ENCODE data around the gene MAST4.
A peak's percentile ranks its signal among the peaks of the same experiment; 100 is the strongest.

The MAST4 gene

GRCh38 chr5:66646570-66646969, 50.4 kb downstream of the MAST4 start:
- Histone ChIP-seq H3K27ac (ENCODE audit: low read length, poor library complexity, severe bottlenecking) (no peak overlapping the region), H3K4ac (ENCODE audit: low read depth in 1 of 2, low read length in 2 of 2) (no peak overlapping the region), H4K8ac (ENCODE audit: low read length) (no peak overlapping the region), H3K4me3 (ENCODE audit: insufficient read depth in 1 of 2, low read depth in 1 of 2, low read length in 2 of 2) (no peak overlapping the region), H2BK12ac (ENCODE audit: low read length in 2 of 2) (no peak overlapping the region), H3K18ac (ENCODE audit: low read depth in 1 of 2, low read length in 2 of 2) (no peak overlapping the region), H2BK5ac (ENCODE audit: low read depth, low read length, poor library complexity, severe bottlenecking) (no peak overlapping the region), H3K27me3 (ENCODE audit: control insufficient read depth in 1 of 2, insufficient read depth in 1 of 2, low read length in 2 of 2) (no peaks in the 10 kb centered on the region), H3K4me1 (ENCODE audit: control insufficient read depth, insufficient read depth, low read depth, low read length) (no peaks in the 10 kb centered on the region), H3K79me1 (replicated peaks; ENCODE audit: low read length, poor library complexity, severe bottlenecking) (no peaks in the 10 kb centered on the region), H2AK5ac (ENCODE audit: low read length, severe bottlenecking) (no peak overlapping the region), H4K91ac (ENCODE audit: low read length) (no peak overlapping the region), H3K23ac (ENCODE audit: low read length in 2 of 2) (no peak overlapping the region), H3K14ac (ENCODE audit: low read length in 2 of 2) (no peak overlapping the region), H2AFZ (ENCODE audit: low read depth, low read length) (no peak overlapping the region), H2BK15ac (ENCODE audit: low read depth, poor library complexity, severe bottlenecking) (no peak overlapping the region), H2BK120ac (ENCODE audit: low read depth, low read length) (no peak overlapping the region), H3K4me2 (ENCODE audit: low read length, poor library complexity, severe bottlenecking) (no peak overlapping the region), H3K9ac (ENCODE audit: low read length) (no peak overlapping the region), H3K9me3 (ENCODE audit: control insufficient read depth, low read length) (peaks cover 1% of the 10 kb centered on the region), H3K36me3 (ENCODE audit: control insufficient read depth in 1 of 2, insufficient read depth in 2 of 2, low read depth in 1 of 2, low read length in 2 of 2) (no peaks in the 10 kb centered on the region)
- peak; percentile 48 for DNase-seq
- 100% methylated on average over 2 of the region's 2 CpGs for WGBS

DNA sequence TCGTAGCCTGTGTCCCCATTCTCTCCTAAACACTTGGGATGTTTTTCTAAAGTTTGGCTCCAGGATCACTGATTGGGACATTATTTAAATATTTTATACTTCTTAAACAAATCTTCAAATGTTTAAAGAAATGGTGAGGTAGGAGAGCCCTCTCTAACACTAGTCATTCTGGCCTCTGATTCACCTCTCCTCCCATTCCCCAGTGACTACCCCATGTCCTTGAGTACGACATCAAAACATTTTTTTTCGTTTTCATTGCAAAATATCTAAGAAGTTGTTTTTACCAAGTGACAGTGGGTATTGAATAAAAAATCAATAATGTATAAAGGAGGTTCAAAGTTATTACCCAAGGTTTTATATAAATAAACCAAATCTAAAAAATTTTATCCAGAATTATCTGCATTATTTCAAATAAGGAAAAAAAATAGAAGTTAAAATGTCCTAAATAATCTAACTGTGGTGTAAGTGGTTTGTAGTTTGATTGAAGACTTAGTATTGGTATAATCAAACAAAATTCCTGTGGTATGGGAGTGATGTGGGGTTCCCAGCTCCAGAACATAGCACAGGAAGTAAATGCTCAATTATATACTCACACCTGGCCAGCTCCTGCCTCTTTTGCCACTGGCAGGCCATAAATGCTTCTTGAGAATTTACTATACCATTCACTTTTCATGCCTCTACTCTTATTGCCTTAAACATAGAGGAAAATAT, 51.1 kb downstream of the MAST4 start:
- Histone ChIP-seq H2AK5ac (ENCODE audit: low read length, severe bottlenecking) (no peak overlapping the region), H3K4me1 (ENCODE audit: control insufficient read depth, insufficient read depth, low read depth, low read length) (no peaks in the 10 kb centered on the region), H3K36me3 (ENCODE audit: control insufficient read depth in 1 of 2, insufficient read depth in 2 of 2, low read depth in 1 of 2, low read length in 2 of 2) (no peaks in the 10 kb centered on the region), H3K23ac (ENCODE audit: low read length in 2 of 2) (no peak overlapping the region), H3K4me2 (ENCODE audit: low read length, poor library complexity, severe bottlenecking) (no peak overlapping the region), H2BK5ac (ENCODE audit: low read depth, low read length, poor library complexity, severe bottlenecking) (no peak overlapping the region), H3K9me3 (ENCODE audit: control insufficient read depth, low read length) (peaks cover 3% of the 10 kb centered on the region), H3K4ac (ENCODE audit: low read depth in 1 of 2, low read length in 2 of 2) (no peak overlapping the region), H3K27me3 (ENCODE audit: control insufficient read depth in 1 of 2, insufficient read depth in 1 of 2, low read length in 2 of 2) (no peaks in the 10 kb centered on the region), H4K8ac (ENCODE audit: low read length) (no peak overlapping the region), H3K4me3 (ENCODE audit: insufficient read depth in 1 of 2, low read depth in 1 of 2, low read length in 2 of 2) (no peak overlapping the region), H4K91ac (ENCODE audit: low read length) (no peak overlapping the region), H2BK12ac (ENCODE audit: low read length in 2 of 2) (no peak overlapping the region), H2AFZ (ENCODE audit: low read depth, low read length) (no peak overlapping the region), H2BK15ac (ENCODE audit: low read depth, poor library complexity, severe bottlenecking) (no peak overlapping the region), H3K14ac (ENCODE audit: low read length in 2 of 2) (no peak overlapping the region), H3K79me1 (replicated peaks; ENCODE audit: low read length, poor library complexity, severe bottlenecking) (no peaks in the 10 kb centered on the region), H3K18ac (ENCODE audit: low read depth in 1 of 2, low read length in 2 of 2) (no peak overlapping the region), H3K9ac (ENCODE audit: low read length) (no peak overlapping the region), H2BK120ac (ENCODE audit: low read depth, low read length) (no peak overlapping the region), H3K27ac (ENCODE audit: low read length, poor library complexity, severe bottlenecking) (no peak overlapping the region)
- 80% methylated on average over 1 of the region's 3 CpGs for WGBS
- DNase-seq = no peak

DNA sequence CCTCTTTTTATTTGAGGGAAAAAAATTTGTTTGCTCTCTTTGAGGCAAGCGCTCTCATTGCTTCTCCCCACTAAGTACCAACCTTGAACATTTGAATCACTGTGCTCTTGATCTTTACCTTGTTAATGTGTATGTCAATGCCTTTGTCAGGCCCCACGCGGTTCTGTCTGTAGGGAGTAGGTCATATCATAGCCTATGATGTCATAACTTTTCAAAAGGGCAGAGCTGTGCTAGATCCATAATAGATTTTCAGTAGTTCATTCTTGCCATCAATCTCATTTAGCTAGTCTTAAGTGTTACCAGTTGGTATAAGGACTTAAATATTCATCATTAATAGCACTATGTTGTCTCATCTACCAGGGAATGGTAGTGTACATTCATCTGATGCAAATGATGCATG, 56.6 kb downstream of the MAST4 start:
- Histone ChIP-seq H3K14ac (ENCODE audit: low read length in 2 of 2) (no peak overlapping the region), H3K27ac (ENCODE audit: low read length, poor library complexity, severe bottlenecking) (no peak overlapping the region), H3K79me1 (replicated peaks; ENCODE audit: low read length, poor library complexity, severe bottlenecking) (no peaks in the 10 kb centered on the region), H2AFZ (ENCODE audit: low read depth, low read length) (no peak overlapping the region), H2BK120ac (ENCODE audit: low read depth, low read length) (no peak overlapping the region), H2BK5ac (ENCODE audit: low read depth, low read length, poor library complexity, severe bottlenecking) (no peak overlapping the region), H2AK5ac (ENCODE audit: low read length, severe bottlenecking) (no peak overlapping the region), H3K4ac (ENCODE audit: low read depth in 1 of 2, low read length in 2 of 2) (no peak overlapping the region), H3K27me3 (ENCODE audit: control insufficient read depth in 1 of 2, insufficient read depth in 1 of 2, low read length in 2 of 2) (no peaks in the 10 kb centered on the region), H3K9ac (ENCODE audit: low read length) (peak overlapping the region; percentile 53), H2BK12ac (ENCODE audit: low read length in 2 of 2) (no peak overlapping the region), H3K36me3 (ENCODE audit: control insufficient read depth in 1 of 2, insufficient read depth in 2 of 2, low read depth in 1 of 2, low read length in 2 of 2) (no peaks in the 10 kb centered on the region), H2BK15ac (ENCODE audit: low read depth, poor library complexity, severe bottlenecking) (no peak overlapping the region), H3K18ac (ENCODE audit: low read depth in 1 of 2, low read length in 2 of 2) (no peak overlapping the region), H3K4me1 (ENCODE audit: control insufficient read depth, insufficient read depth, low read depth, low read length) (no peaks in the 10 kb centered on the region), H3K23ac (ENCODE audit: low read length in 2 of 2) (no peak overlapping the region), H4K91ac (ENCODE audit: low read length) (no peak overlapping the region), H3K4me2 (ENCODE audit: low read length, poor library complexity, severe bottlenecking) (no peak overlapping the region), H4K8ac (ENCODE audit: low read length) (no peak overlapping the region), H3K4me3 (ENCODE audit: insufficient read depth in 1 of 2, low read depth in 1 of 2, low read length in 2 of 2) (no peak overlapping the region), H3K9me3 (ENCODE audit: control insufficient read depth, low read length) (peaks cover 3% of the 10 kb centered on the region)
- DNase-seq = no peak
- 100% methylated on average over 2 of the region's 3 CpGs for WGBS

DNA sequence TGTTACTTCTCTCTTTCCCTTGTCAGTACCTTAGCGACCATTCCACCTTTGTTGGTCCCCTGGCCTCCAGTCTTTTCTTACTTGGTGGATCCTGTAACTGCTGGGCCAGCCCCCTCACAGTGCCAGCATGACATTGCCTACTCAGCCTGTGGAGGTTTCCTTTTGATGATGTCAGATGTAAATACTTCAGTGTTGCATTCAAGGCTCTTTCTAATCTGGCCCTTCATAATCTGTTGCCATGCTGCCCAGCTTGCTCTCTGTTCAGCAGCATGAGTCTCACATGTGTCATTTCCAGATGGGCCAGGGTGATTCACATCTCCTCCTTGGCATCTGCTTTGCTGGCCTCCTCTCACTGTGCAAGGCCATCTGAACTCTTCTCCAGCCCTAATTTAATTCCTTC, 57.1 kb downstream of the MAST4 start:
- H3K4me3 ChIP-seq (ENCODE audit: insufficient read depth in 1 of 2, low read depth in 1 of 2, low read length in 2 of 2) = no peak overlapping the region
- H4K8ac ChIP-seq (ENCODE audit: low read length) = no peak overlapping the region
- no peak overlapping the region for H2AK5ac ChIP-seq (ENCODE audit: low read length, severe bottlenecking)
- H2BK12ac ChIP-seq (ENCODE audit: low read length in 2 of 2) = no peak overlapping the region
- no peak overlapping the region for H2BK120ac ChIP-seq (ENCODE audit: low read depth, low read length)
- H3K36me3 ChIP-seq (ENCODE audit: control insufficient read depth in 1 of 2, insufficient read depth in 2 of 2, low read depth in 1 of 2, low read length in 2 of 2) = no peaks in the 10 kb centered on the region
- H3K9ac ChIP-seq (ENCODE audit: low read length) = peak overlapping the region; percentile 53
- H2BK5ac ChIP-seq (ENCODE audit: low read depth, low read length, poor library complexity, severe bottlenecking) = no peak overlapping the region
- peak; percentile 54 for DNase-seq
- no peaks in the 10 kb centered on the region for H3K27me3 ChIP-seq (ENCODE audit: control insufficient read depth in 1 of 2, insufficient read depth in 1 of 2, low read length in 2 of 2)
- no peak overlapping the region for H3K27ac ChIP-seq (ENCODE audit: low read length, poor library complexity, severe bottlenecking)
- no peak overlapping the region for H4K91ac ChIP-seq (ENCODE audit: low read length)
- peaks cover 3% of the 10 kb centered on the region for H3K9me3 ChIP-seq (ENCODE audit: control insufficient read depth, low read length)
- H3K79me1 ChIP-seq (replicated peaks; ENCODE audit: low read length, poor library complexity, severe bottlenecking) = no peaks in the 10 kb centered on the region
- no peak overlapping the region for H3K4me2 ChIP-seq (ENCODE audit: low read length, poor library complexity, severe bottlenecking)
- no peaks in the 10 kb centered on the region for H3K4me1 ChIP-seq (ENCODE audit: control insufficient read depth, insufficient read depth, low read depth, low read length)
- no peak overlapping the region for H3K4ac ChIP-seq (ENCODE audit: low read depth in 1 of 2, low read length in 2 of 2)
- H2AFZ ChIP-seq (ENCODE audit: low read depth, low read length) = no peak overlapping the region
- no peak overlapping the region for H3K14ac ChIP-seq (ENCODE audit: low read length in 2 of 2)
- H3K23ac ChIP-seq (ENCODE audit: low read length in 2 of 2) = no peak overlapping the region
- 83% methylated on average over 1 of the region's 1 CpG for WGBS
- peak overlapping the region in 1 of 2 experiments; percentile 13 for H3K18ac ChIP-seq (ENCODE audit: low read depth in 1 of 2, low read length in 2 of 2)
- no peak overlapping the region for H2BK15ac ChIP-seq (ENCODE audit: low read depth, poor library complexity, severe bottlenecking)
